Small intestine (tissue), 16 donors: ENCODE measurements around the gene OR2A42. TPM values are rescaled to one million over a fixed set of nuclear protein-coding genes. Genes with fewer than 3 reads are reported as not detected.
"Not testable (repeated sequence)": the region's sequence is repeated elsewhere in the genome, so short reads cannot be mapped to it uniquely, and the experiment has no call there.

ENCODE experiments used
- DNase-seq, 2 donors: peaks; one replicate each; pipeline versions ENCODE4 v3.0.0 to v3.0.0-alpha.2; 2013
- FAIRE-seq: peaks from 2 replicates; lab custom pipeline; 2012; peaks lifted over from hg19 to GRCh38; lab: Jason Lieb, UNC
- H3K27ac ChIP-seq, 3 donors: one replicate each; pipeline ENCODE4 v1.5.1; 2013; ENCODE audit warnings: low read length in 2 of 3, mild to moderate bottlenecking in 2 of 3, control low read depth in 1 of 3, inconsistent platforms in 1 of 3, low read depth in 1 of 3, moderate library complexity in 1 of 3
- H3K27me3 ChIP-seq, 3 donors: one replicate each; pipeline ENCODE4 v1.6.1; 2013; ENCODE audit warnings: low read length in 3 of 3, inconsistent platforms in 1 of 3; ENCODE audit not compliant: control insufficient read depth in 3 of 3, insufficient read depth in 3 of 3
- H3K36me3 ChIP-seq, 3 donors: one replicate each; pipeline ENCODE4 v1.6.1; 2013; ENCODE audit warnings: low read length in 3 of 3, inconsistent platforms in 1 of 3, low read depth in 1 of 3, mild to moderate bottlenecking in 1 of 3, moderate library complexity in 1 of 3; ENCODE audit not compliant: control insufficient read depth in 3 of 3, insufficient read depth in 2 of 3
- H3K4me1 ChIP-seq, 3 donors: one replicate each; pipeline ENCODE4 v1.6.1; 2013; ENCODE audit warnings: low read length in 2 of 3, inconsistent platforms in 1 of 3, low read depth in 1 of 3, mild to moderate bottlenecking in 1 of 3, moderate library complexity in 1 of 3; ENCODE audit not compliant: control insufficient read depth in 3 of 3, insufficient read depth in 2 of 3
- H3K4me3 ChIP-seq, 3 donors: one replicate each; pipeline ENCODE4 v1.5.1; 2013; ENCODE audit warnings: low read length in 3 of 3, control low read depth in 1 of 3, inconsistent platforms in 1 of 3, low read depth in 1 of 3, mild to moderate bottlenecking in 1 of 3, moderate library complexity in 1 of 3
- H3K9me3 ChIP-seq, 2 donors: one replicate each; pipeline ENCODE4 v1.6.1; 2013; ENCODE audit warnings: low read depth in 1 of 2, low read length in 1 of 2; ENCODE audit not compliant: control insufficient read depth in 2 of 2, insufficient read depth in 1 of 2
- WGBS, 3 donors: extraction: QIAGEN DNeasy Blood & Tissue Kit; methylation state at CpG; one replicate each; pipeline ENCODE4 v1.1.7; 2013; 5-methylcytosine and 5-hydroxymethylcytosine counted together
- long read RNA-seq, 10 donors: transcript quantifications; one replicate each; lab custom pipeline, GENCODE V29; 2026
- polyA plus RNA-seq, 4 donors: library from polyadenylated mRNA; stranded (reverse) in 3 of 4; unstranded in 1 of 4; fragments of 200-250 nt in 3 of 4; fragments of 120-200 nt in 1 of 4; gene quantifications; one replicate each; pipeline versions ENCODE4 v1.2.1 to v1.2.3, GENCODE V29; 2013
- donor health status: healthy with polysubstance abuse.
- donor health status: control.
- donor health status: control.
- donor health status: Bipolar disorder and iron deficiency.
- donor health status: healthy.

OR2A42 gene
- polyA plus RNA-seq = under 1 TPM in 2 of 4 donors, not detected in 2; 0.03 to 0.68 TPM
- long read RNA-seq, donor 1 = 0 reads
- long read RNA-seq, donor 2 = 0 reads
- long read RNA-seq, donor 3 = 0 reads
- long read RNA-seq, donor 4 = 0 reads
- long read RNA-seq, donor 5 = 0 reads
- long read RNA-seq, donor 6 = 0 reads
- long read RNA-seq, donor 7 = 0 reads
- long read RNA-seq, donor 8 = 0 reads
- long read RNA-seq, donor 9 = 0 reads
- long read RNA-seq, donor 10 = 0 reads

- not testable (repeated sequence) for FAIRE-seq, H3K9me3 ChIP-seq, H3K4me3 ChIP-seq, H3K4me1 ChIP-seq, H3K27ac ChIP-seq, DNase-seq, H3K36me3 ChIP-seq, H3K27me3 ChIP-seq
- WGBS, 3 donors = 65 to 100% (median 86%) methylated on average over 1 of the region's 2 CpGs
These were observed at the start of gene OR2A42 for GRCh38 chr7:144239365-144239764. Gene OR2A42 (minus strand): TSS chr7:144239605. CDS start chr7:144232843, 6,762 bp downstream.

GRCh38 chr7:144287171-144287784 lies 47.9 kb upstream of the OR2A42 start:
- not testable (repeated sequence) for DNase-seq, H3K27ac ChIP-seq, H3K27me3 ChIP-seq, H3K36me3 ChIP-seq, FAIRE-seq, H3K4me3 ChIP-seq, H3K9me3 ChIP-seq, H3K4me1 ChIP-seq
- no CpG with 5 or more reads among the region's 3 CpGs for WGBS, 3 donors

- no CpG with 5 or more reads among the region's 6 CpGs for WGBS, 3 donors
- H3K36me3 ChIP-seq, H3K27me3 ChIP-seq, FAIRE-seq, H3K4me1 ChIP-seq, H3K4me3 ChIP-seq, H3K27ac ChIP-seq, DNase-seq, H3K9me3 ChIP-seq: not testable (repeated sequence)
These were observed 44.3 kb upstream of the OR2A42 start for GRCh38 chr7:144283716-144284115.

DNA sequence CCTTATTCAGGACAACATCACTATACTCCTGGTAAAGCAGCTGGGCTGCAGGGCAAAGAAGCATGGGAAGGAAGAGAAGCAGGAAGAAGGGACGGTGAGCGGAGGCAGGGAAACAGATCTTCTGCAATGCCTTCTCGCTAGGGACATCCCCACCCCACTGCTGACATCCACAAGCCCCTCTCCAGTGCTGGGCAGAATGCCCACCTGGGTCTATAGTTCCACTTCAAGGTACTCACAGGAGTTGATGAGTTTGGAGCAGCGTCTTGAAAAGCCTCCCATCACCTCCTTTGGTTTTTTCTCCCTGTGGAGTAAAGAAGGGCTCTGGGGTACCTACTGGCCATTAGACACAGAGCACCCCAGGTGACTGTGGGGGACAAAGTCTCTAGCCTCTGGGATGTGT lies 43.1 kb upstream of the OR2A42 start:
- H3K27me3 ChIP-seq, FAIRE-seq, H3K4me1 ChIP-seq, H3K27ac ChIP-seq, H3K36me3 ChIP-seq, DNase-seq, H3K4me3 ChIP-seq, H3K9me3 ChIP-seq: not testable (repeated sequence)
- WGBS, 3 donors = 87 to 96% (median 96%) methylated on average over 2 of the region's 4 CpGs

DNA sequence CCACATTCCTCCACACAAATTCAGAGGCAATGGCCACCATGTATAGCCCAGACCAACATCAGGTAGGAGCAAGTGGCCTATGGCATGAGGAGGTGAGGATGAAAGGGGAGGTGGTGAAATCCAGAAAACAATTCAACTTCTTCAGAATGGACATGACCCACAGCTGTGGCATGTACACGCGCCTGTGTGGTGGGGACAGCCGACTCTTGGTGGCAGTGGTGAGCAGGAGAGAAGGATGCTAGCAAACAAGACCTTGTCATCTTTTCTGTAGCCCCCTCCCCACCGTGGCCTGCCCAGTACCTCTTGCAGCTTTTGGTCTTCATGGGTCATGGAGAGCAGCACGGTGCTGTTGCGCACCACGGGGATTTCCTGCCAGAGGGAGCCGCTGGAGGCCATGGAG lies 42.6 kb upstream of the OR2A42 start:
- not testable (repeated sequence) for H3K27ac ChIP-seq, H3K27me3 ChIP-seq, H3K36me3 ChIP-seq, DNase-seq, H3K9me3 ChIP-seq, FAIRE-seq, H3K4me3 ChIP-seq, H3K4me1 ChIP-seq
- no CpG with 5 or more reads among the region's 8 CpGs for WGBS, 3 donors

GRCh38 chr7:144280010-144280409 lies 40.6 kb upstream of the OR2A42 start:
- not testable (repeated sequence) for FAIRE-seq
- WGBS, 3 donors = 98 to 100% (median 99%) methylated on average over 3 of the region's 6 CpGs

DNA sequence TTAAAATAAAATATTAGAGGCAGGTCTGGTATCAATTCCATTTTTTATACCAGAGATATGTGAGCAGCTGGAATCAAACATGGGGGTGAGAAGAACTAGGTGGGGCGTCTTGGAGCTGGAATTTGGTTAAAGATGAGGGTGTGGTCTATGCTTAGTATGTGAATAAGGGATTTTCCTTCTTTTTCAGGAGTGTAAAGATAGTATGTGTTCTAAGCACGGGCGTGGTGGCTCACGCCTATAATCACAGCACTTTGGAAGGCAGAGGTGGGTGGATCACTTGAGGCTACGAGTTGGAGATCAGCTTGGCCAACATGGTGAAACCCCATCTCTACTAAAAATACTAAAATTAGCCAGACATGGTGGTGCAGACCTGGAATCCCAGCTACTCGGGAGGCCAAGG lies 35.9 kb upstream of the OR2A42 start:
- WGBS, 3 donors = 88 to 98% (median 94%) methylated on average over 4 of the region's 6 CpGs
- not testable (repeated sequence) for FAIRE-seq, H3K27ac ChIP-seq, DNase-seq, H3K9me3 ChIP-seq, H3K36me3 ChIP-seq, H3K4me3 ChIP-seq, H3K4me1 ChIP-seq, H3K27me3 ChIP-seq

More at GRCh38 chr7:144280010-144280409, 40.6 kb upstream of the OR2A42 start:
- not testable (repeated sequence) for H3K27ac ChIP-seq, H3K27me3 ChIP-seq, H3K36me3 ChIP-seq, H3K4me1 ChIP-seq, DNase-seq, H3K9me3 ChIP-seq, H3K4me3 ChIP-seq

GRCh38 chr7:144269188-144269587 lies 29.8 kb upstream of the OR2A42 start, which contains the start of gene CTAGE8:
Gene CTAGE8 (minus strand): TSS chr7:144269288. CDS start chr7:144269250, 38 bp downstream.
- FAIRE-seq = not testable (repeated sequence)
- no CpG with 5 or more reads among the region's 19 CpGs for WGBS, 3 donors

More at GRCh38 chr7:144269188-144269587, 29.8 kb upstream of the OR2A42 start, which contains the start of gene CTAGE8:
- H3K4me3 ChIP-seq, H3K36me3 ChIP-seq, H3K4me1 ChIP-seq, H3K27me3 ChIP-seq, H3K27ac ChIP-seq, DNase-seq, H3K9me3 ChIP-seq: not testable (repeated sequence)
